K562 (cell line): ENCODE measurements around the gene NHS.

ENCODE experiments used
- CTCF ChIP-seq, 3 experiments: IDR thresholded peaks in 2 of 3; conservative IDR thresholded peaks in 1 of 3; 2 replicates each; pipeline ENCODE4 v1.5.1; 2011 to 2012; ENCODE audit warnings: low read length in 3 of 3, mild to moderate bottlenecking in 3 of 3, control low read depth in 2 of 3, improper control_type of control experiment in 1 of 3, inconsistent platforms in 1 of 3, low read depth in 1 of 3, mixed read lengths in 1 of 3, moderate library complexity in 1 of 3; ENCODE audit not compliant: insufficient read depth in 2 of 3
- KAT8 ChIP-seq: fragments of 450-650 bp; IDR thresholded peaks from 2 replicates; pipeline ENCODE4 v1.6.1; 2016; ENCODE audit warnings: low read depth, mild to moderate bottlenecking
- MYNN ChIP-seq, 2 experiments: sonication (generic); formaldehyde crosslinking in 1 of 2; IDR thresholded peaks; 2 replicates each; pipeline versions ENCODE4 v1.5.0 to v1.6.1; 2016 to 2020; ENCODE audit warnings: antibody characterized with exemption in 1 of 2, missing genetic modification reagents in 1 of 2
- POLR2A ChIP-seq: fragments of 450-650 bp; conservative IDR thresholded peaks from 2 replicates; pipeline ENCODE4 v1.6.1; 2016
- ZNF583 ChIP-seq: fragments of 250-450 bp; sonication (Bioruptor Pico); IDR thresholded peaks from 2 replicates; pipeline ENCODE4 v1.4.0; 2020

GRCh38 chrX:17375637-17376430, 834 bp downstream of the NHS start:
- TF ChIP-seq MYNN (IDR thresholded peaks at IDR 0.05) (no peak), MYNN (CRISPR knock-in tag; IDR thresholded peaks at IDR 0.05) (no peak), CTCF (IDR thresholded peaks at IDR 0.05 in 2 of 3, conservative IDR thresholded peaks at IDR 0.05 in 1 of 3; ENCODE audit: insufficient read depth in 2 of 3, low read depth in 1 of 3, low read length in 3 of 3) (no peak), POLR2A (no peak), ZNF583 (CRISPR knock-in tag) (no peak), KAT8 (no peak)
